Epithelial cell of esophagus (primary cell): ENCODE results near the gene CHI3L1.

Experiments
- DNase-seq: peaks from one replicate; pipeline ENCODE4 v3.0.0; 2010; ENCODE audit warnings: low read depth
- H3K4me3 ChIP-seq: 2 replicates; pipeline ENCODE4 v1.5.1; 2011; ENCODE audit warnings: mild to moderate bottlenecking, low read length, control low read depth
- TF ChIP-seq, protein P1 (sequence below): IDR thresholded peaks from 2 replicates; pipeline ENCODE4 v1.5.1; 2011; ENCODE audit warnings: low read depth, mild to moderate bottlenecking, low read length, control low read depth, inconsistent platforms; ENCODE audit not compliant: insufficient read depth; ENCODE audit errors: missing control alignments

CHI3L1 gene

DNA sequence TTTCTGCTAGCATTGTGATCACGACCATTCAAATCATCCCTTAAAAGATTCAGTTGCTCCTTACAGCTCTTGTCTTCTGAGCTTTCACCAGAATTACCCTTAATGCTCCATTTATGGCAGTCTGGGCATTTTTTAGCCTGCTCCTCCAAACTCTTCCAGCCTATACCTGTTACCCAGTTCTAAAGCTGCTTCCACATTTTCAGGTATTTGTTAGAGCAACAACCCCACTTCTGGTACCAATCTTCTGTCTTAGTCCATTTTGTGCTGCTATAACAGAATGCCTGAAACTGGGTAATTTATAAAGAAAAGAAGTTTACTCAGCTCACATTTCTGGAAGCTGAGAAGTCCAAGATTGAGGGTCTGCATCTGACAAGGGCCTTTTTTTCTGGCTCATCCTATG is 28.1 kb downstream of the CHI3L1 start:
- no peak for DNase-seq

DNA sequence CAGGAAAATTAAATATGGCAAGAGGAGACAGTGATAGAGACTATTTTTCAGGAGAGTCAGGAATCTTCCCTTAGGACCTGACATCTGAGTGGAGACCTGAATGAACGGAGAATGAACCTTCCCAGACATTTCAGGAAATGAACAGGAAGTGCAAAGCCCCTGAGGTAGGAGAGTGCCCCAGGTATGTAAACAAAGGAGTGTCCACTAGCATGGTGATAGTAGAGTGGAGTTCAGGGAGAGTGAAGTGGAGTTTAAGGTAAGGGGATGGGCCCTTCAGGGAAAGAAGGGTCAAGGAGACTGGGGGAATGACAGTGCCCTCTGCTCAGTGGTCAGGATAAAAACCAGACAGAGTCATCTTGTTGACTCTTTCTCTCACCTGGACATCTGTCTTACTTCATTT is 30.2 kb downstream of the CHI3L1 start:
- DNase-seq = no peak
- TF ChIP-seq, protein P1, sequence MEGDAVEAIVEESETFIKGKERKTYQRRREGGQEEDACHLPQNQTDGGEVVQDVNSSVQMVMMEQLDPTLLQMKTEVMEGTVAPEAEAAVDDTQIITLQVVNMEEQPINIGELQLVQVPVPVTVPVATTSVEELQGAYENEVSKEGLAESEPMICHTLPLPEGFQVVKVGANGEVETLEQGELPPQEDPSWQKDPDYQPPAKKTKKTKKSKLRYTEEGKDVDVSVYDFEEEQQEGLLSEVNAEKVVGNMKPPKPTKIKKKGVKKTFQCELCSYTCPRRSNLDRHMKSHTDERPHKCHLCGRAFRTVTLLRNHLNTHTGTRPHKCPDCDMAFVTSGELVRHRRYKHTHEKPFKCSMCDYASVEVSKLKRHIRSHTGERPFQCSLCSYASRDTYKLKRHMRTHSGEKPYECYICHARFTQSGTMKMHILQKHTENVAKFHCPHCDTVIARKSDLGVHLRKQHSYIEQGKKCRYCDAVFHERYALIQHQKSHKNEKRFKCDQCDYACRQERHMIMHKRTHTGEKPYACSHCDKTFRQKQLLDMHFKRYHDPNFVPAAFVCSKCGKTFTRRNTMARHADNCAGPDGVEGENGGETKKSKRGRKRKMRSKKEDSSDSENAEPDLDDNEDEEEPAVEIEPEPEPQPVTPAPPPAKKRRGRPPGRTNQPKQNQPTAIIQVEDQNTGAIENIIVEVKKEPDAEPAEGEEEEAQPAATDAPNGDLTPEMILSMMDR = no peak
- no peak overlapping the region for H3K4me3 ChIP-seq

More for the DNA sequence above, 28.1 kb downstream of the CHI3L1 start:
- H3K4me3 ChIP-seq = no peak overlapping the region
- TF ChIP-seq, protein P1 = no peak

DNA sequence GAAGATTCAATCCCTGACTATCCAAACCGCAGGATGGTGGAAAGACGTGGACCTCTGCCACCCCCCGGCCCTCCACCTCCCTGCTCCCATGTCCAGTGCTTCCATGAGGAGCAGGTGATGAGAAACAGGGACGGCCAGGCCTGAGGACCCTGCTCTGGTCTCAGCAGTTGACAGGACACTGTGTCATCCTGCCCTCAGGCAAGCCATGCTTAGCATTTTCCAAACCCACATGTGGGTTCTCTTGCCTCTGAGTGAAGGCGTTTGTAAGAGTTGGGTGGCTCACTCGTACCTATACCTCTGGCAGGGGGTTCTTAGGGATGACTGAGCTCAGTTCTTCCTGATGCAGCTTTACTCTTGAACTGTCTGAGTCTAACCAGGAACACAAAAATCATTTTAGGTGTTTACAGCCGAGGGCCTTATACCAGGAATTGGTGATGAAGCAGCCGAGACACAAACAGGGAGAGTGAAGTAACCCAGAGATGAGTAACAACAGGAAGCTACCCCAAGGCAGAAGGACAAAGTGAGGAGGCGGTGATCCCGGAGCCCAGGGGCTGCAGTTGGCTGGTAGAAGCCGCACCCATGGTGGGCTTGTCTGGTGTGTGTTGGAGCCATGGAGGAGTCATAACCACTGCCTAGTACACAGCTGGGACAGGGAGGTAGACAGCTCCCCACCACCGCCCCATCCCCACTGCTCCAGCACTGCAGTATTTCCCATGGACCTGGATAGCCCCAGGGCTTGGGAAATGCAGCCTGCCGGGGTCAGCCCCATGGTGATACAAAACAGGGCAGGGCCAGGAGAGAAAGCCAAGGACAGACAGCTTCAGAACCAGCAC is 32.3 kb downstream of the CHI3L1 start:
- no peak overlapping the region for H3K4me3 ChIP-seq
- TF ChIP-seq, protein P1 = no peak
- DNase-seq = peak; percentile 94

DNA sequence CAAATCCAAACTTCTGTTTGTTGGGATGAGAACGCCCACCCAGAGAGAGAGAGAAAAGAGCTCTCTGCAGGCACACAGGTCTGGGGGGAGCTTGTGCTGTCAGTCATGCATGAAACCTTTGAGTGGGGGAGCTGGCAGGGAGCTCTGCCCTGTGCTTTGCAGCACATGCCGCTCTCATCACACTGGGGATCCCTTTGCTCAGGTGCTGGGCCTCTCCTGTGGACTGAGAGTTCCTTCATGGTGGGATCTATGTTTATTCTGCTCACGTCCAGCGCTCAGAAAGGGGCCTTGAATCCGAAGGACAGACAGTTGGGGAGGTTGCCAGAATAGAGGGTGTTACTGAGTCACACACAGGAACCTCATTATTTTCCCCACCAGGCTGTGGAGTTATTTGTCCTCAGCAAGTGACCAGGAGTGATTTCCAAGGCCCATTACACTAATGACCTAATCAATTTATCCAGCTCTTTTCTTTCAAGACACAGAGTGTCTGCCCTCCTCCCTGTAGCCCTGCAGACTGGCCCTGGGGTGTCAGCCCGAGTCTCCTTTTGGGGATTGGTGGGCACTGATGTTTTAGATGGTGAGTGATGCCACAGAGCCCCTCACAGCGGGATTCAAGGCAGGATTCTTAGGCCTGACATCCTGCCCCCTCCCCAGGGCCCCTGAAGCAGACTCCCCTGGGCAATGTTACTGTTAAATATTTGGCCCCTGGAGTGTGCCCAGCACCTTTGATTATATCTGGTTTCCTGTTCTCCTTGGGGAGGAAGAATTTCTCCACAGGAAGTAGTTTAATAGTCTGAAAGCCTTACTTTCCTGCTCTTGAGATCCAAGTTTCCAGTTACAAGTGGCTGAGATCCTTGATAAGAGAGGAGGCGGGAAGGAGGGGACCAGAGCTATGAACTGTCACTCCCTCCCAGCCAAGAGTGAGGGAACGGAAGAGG is 33.2 kb downstream of the CHI3L1 start:
- TF ChIP-seq, protein P1 = no peak
- H3K4me3 ChIP-seq = no peak overlapping the region
- no peak for DNase-seq

DNA sequence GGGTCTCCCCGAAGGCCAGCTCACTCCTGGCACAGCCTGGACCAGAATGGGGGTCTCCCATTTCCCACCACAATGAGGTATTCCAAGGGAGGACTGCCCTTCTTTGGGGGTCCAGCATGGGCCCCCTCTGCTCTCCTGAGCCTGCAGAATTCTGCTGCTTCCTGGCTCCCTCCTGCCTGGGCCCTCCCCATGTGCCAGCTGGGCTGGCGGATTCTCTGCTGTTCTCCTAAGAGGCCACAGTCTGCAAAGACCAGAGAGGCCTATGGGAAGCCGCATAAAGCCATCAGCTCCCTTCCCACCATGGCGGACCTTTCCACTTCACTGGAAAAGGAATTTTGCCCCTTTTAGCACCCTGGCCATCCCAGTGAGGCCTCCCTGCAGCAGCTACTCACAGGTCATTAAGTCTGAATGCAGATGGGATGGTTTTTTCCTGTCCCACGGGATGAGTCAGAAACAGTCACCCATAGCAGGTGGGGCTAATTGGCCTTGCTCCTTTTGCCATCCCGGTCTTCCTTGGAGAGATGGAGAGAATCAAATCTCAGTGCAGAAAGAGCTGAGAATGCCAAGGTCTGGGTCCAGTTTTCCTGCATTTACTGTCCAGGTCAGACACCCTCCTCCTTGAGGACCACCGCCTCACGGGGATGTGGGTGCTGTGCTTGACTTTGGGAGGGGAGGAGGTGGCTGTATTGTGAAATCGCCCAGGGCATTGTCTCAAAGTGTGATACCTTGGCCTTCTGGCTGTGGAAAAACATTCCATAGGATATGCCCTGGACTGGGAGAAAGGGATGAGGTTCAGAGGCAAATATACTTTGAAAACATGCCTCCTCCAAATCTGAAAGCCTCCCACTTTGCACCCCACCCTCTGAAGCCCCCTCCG is 34.1 kb downstream of the CHI3L1 start:
- DNase-seq = peak; percentile 77
- TF ChIP-seq, protein P1 = no peak
- no peak overlapping the region for H3K4me3 ChIP-seq
